Measurements from ENCODE around the gene CCL18. TPM values are rescaled to one million over a fixed set of nuclear protein-coding genes. Genes with fewer than 3 reads are reported as not detected.

The CCL18 gene
- polyA plus RNA-seq, 1 of the 3 experiments (the other 2 are of a cell fraction) = not detected

DNA sequence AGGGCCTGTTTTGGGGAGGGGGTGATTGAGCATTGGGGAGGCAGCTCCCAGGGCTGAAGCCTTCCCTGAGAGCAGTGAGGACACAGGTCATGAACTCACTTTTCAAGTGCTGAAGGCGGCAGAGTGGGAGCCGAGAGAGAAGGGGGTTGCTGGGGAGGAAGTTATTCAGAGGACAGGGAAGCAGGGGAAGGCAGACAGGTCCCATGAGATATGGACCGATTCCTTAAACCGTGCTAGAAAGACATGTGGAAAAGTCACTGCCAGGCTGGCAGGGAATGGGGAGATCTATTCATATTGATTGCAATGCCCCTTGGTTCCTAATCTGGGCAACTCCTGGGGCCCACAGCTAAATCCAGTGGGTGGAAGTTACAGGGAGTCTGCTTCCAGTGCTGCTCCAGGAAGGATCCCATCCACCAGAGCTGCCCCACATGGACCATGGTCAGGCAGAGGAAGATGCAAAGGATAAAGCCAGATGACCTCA, 40.7 kb downstream of the CCL18 start:
- CTCF ChIA-PET = no interaction called here

DNA sequence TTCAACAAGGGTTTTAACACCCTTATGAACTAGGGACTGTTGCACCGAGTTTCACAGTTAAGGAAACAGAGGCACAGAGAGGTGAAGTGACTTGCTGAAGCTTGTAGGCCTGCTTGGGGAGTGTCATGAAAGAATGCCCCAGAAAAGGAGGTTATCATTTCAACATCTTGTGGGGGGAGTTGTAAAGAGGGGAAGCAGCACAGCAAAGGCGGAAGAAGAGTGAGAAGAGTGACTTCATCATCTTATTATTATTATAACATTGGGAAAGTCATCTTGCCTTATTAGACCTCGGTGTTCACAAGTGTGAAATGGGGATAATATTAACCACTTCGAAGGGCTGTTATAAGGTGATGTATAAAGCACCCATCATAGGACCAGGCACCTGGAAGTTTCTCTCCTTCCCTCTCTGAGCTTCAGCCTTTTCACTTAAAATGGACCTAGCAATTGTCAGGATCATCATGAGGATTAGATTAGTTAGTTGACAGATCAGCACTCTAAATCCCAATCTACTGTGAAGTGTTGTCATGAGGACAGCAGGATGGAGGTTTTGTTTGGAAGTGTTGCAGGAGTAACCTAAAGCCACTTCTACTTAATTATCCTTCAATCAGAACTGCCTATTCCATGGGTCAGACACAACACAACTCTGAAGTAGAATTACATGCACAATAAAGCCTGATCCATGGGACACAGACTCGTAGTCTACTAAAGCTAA, 41.9 kb downstream of the CCL18 start:
- Histone ChIP-seq H2AFZ (ENCODE audit: low read depth) (no peak overlapping the region), H4K20me1 (ENCODE audit: insufficient read depth) (no peaks in the 10 kb centered on the region), H3K4me1 (ENCODE audit: control insufficient read depth in 1 of 2, insufficient read depth in 2 of 2, low read depth in 1 of 2, low read length in 1 of 2) (no peaks in the 10 kb centered on the region), H3K27me3 (ENCODE audit: insufficient read depth) (peaks cover 29% of the 10 kb centered on the region; the same call in 1 of the 2 replicates), H3F3A (replicated peaks; ENCODE audit: insufficient read depth) (no peaks in the 10 kb centered on the region), H3K36me3 (replicated peaks in 1 of 2; ENCODE audit: control insufficient read depth in 1 of 2, insufficient read depth in 2 of 2, low read length in 1 of 2) (no peaks in the 10 kb centered on the region), H3K79me2 (ENCODE audit: insufficient read depth) (no peaks in the 10 kb centered on the region), H3K9ac (no peak overlapping the region), H3K4me3 (ENCODE audit: low read depth in 2 of 2, low read length in 1 of 2) (no peak overlapping the region), H3K27ac (ENCODE audit: low read depth in 2 of 2, low read length in 1 of 2) (no peak overlapping the region), H3K9me2 (no peaks in the 10 kb centered on the region), H3K9me3 (no peaks in the 10 kb centered on the region), H3K4me2 (no peak overlapping the region)
- no peak for DNase-seq
- ChIA-PET CTCF (interaction anchor here (1.6 kb wide), 1 partner anchor 137 kb away, joined by 4 read pairs; no protein-coding TSS in a partner anchor), POLR2A (no interaction called here)
- WGBS (ENCODE audit: low lambda C conversion rate) = 3% methylated on average over 5 of the region's 5 CpGs
- TF ChIP-seq, protein P1, sequence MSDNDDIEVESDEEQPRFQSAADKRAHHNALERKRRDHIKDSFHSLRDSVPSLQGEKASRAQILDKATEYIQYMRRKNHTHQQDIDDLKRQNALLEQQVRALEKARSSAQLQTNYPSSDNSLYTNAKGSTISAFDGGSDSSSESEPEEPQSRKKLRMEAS (IDR thresholded peaks at IDR 0.05; ENCODE audit: low read depth) = no peak
- TF ChIP-seq RCOR1 (IDR thresholded peaks at IDR 0.05; ENCODE audit: low read length) = no peak
- no peak for TF ChIP-seq FOXM1 (IDR thresholded peaks at IDR 0.05; ENCODE audit: low read depth)
- TF ChIP-seq TEAD4 (IDR thresholded peaks at IDR 0.05; ENCODE audit: borderline replicate concordance, insufficient read depth) = no peak
- no peak for TF ChIP-seq MXI1 (IDR thresholded peaks at IDR 0.05; ENCODE audit: low read depth, low read length)
- TF ChIP-seq, protein P2, sequence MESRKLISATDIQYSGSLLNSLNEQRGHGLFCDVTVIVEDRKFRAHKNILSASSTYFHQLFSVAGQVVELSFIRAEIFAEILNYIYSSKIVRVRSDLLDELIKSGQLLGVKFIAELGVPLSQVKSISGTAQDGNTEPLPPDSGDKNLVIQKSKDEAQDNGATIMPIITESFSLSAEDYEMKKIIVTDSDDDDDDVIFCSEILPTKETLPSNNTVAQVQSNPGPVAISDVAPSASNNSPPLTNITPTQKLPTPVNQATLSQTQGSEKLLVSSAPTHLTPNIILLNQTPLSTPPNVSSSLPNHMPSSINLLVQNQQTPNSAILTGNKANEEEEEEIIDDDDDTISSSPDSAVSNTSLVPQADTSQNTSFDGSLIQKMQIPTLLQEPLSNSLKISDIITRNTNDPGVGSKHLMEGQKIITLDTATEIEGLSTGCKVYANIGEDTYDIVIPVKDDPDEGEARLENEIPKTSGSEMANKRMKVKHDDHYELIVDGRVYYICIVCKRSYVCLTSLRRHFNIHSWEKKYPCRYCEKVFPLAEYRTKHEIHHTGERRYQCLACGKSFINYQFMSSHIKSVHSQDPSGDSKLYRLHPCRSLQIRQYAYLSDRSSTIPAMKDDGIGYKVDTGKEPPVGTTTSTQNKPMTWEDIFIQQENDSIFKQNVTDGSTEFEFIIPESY (IDR thresholded peaks at IDR 0.05; ENCODE audit: borderline replicate concordance, low read depth) = no peak
- TF ChIP-seq, protein P3, sequence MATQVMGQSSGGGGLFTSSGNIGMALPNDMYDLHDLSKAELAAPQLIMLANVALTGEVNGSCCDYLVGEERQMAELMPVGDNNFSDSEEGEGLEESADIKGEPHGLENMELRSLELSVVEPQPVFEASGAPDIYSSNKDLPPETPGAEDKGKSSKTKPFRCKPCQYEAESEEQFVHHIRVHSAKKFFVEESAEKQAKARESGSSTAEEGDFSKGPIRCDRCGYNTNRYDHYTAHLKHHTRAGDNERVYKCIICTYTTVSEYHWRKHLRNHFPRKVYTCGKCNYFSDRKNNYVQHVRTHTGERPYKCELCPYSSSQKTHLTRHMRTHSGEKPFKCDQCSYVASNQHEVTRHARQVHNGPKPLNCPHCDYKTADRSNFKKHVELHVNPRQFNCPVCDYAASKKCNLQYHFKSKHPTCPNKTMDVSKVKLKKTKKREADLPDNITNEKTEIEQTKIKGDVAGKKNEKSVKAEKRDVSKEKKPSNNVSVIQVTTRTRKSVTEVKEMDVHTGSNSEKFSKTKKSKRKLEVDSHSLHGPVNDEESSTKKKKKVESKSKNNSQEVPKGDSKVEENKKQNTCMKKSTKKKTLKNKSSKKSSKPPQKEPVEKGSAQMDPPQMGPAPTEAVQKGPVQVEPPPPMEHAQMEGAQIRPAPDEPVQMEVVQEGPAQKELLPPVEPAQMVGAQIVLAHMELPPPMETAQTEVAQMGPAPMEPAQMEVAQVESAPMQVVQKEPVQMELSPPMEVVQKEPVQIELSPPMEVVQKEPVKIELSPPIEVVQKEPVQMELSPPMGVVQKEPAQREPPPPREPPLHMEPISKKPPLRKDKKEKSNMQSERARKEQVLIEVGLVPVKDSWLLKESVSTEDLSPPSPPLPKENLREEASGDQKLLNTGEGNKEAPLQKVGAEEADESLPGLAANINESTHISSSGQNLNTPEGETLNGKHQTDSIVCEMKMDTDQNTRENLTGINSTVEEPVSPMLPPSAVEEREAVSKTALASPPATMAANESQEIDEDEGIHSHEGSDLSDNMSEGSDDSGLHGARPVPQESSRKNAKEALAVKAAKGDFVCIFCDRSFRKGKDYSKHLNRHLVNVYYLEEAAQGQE (IDR thresholded peaks at IDR 0.05; ENCODE audit: low read depth, low read length) = no peak
- TF ChIP-seq EZH2phosphoT487 (IDR thresholded peaks at IDR 0.05; ENCODE audit: borderline replicate concordance, low read depth) = no peak

More for the DNA sequence above, 40.7 kb downstream of the CCL18 start:
- Histone ChIP-seq H3K79me2 (ENCODE audit: insufficient read depth) (no peaks in the 10 kb centered on the region), H3K27ac (ENCODE audit: low read depth in 2 of 2, low read length in 1 of 2) (no peak overlapping the region), H3K4me2 (no peak overlapping the region), H3K4me3 (ENCODE audit: low read depth in 2 of 2, low read length in 1 of 2) (no peak overlapping the region), H4K20me1 (ENCODE audit: insufficient read depth) (no peaks in the 10 kb centered on the region), H2AFZ (ENCODE audit: low read depth) (no peak overlapping the region), H3K9me3 (no peaks in the 10 kb centered on the region), H3F3A (replicated peaks; ENCODE audit: insufficient read depth) (no peaks in the 10 kb centered on the region), H3K27me3 (ENCODE audit: insufficient read depth) (peaks cover 26% of the 10 kb centered on the region; the same call in 1 of the 2 replicates), H3K9me2 (no peaks in the 10 kb centered on the region), H3K36me3 (replicated peaks in 1 of 2; ENCODE audit: control insufficient read depth in 1 of 2, insufficient read depth in 2 of 2, low read length in 1 of 2) (no peaks in the 10 kb centered on the region), H3K4me1 (ENCODE audit: control insufficient read depth in 1 of 2, insufficient read depth in 2 of 2, low read depth in 1 of 2, low read length in 1 of 2) (no peaks in the 10 kb centered on the region), H3K9ac (no peak overlapping the region)
- 4% methylated on average over 4 of the region's 4 CpGs for WGBS (ENCODE audit: low lambda C conversion rate)
- POLR2A ChIA-PET = no interaction called here
- TF ChIP-seq TAF1 (IDR thresholded peaks at IDR 0.05; ENCODE audit: borderline replicate concordance, low read depth, low read length) (no peak), CHD2 (IDR thresholded peaks at IDR 0.05; ENCODE audit: low read length, partially characterized antibody) (no peak), RAD21 (IDR thresholded peaks at IDR 0.05; ENCODE audit: low read length) (no peak), EZH2phosphoT487 (IDR thresholded peaks at IDR 0.05; ENCODE audit: borderline replicate concordance, low read depth) (no peak), RCOR1 (IDR thresholded peaks at IDR 0.05; ENCODE audit: low read length) (no peak), RFX5 (IDR thresholded peaks at IDR 0.05; ENCODE audit: low read length) (no peak), FOXM1 (IDR thresholded peaks at IDR 0.05; ENCODE audit: low read depth) (no peak), JUND (IDR thresholded peaks at IDR 0.05) (no peak), POLR2AphosphoS5 (IDR thresholded peaks at IDR 0.05; ENCODE audit: low read depth, low read length) (no peak)
- TF ChIP-seq, protein P1 (IDR thresholded peaks at IDR 0.05; ENCODE audit: low read depth) = no peak
- TF ChIP-seq, protein P4, sequence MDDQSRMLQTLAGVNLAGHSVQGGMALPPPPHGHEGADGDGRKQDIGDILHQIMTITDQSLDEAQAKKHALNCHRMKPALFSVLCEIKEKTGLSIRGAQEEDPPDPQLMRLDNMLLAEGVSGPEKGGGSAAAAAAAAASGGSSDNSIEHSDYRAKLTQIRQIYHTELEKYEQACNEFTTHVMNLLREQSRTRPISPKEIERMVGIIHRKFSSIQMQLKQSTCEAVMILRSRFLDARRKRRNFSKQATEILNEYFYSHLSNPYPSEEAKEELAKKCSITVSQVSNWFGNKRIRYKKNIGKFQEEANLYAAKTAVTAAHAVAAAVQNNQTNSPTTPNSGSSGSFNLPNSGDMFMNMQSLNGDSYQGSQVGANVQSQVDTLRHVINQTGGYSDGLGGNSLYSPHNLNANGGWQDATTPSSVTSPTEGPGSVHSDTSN (IDR thresholded peaks at IDR 0.05) = no peak
- DNase-seq = no peak
